NCI-H2081 treated with DMSO at 0.1 percent for 48 hours (cell line): ENCODE results near the gene TNNI2.
"Not testable (repeated sequence)": the region's sequence is repeated elsewhere in the genome, so short reads cannot be mapped to it uniquely, and the experiment has no call there.

Experiments used
- DNase-seq: peaks from one replicate; lab custom pipeline; 2025; lab: John Stamatoyannopoulos, UW

The TNNI2 gene

GRCh38 chr11:1875093-1875850, 36.5 kb downstream of the TNNI2 start:
- DNase-seq, result no peak

GRCh38 chr11:1875851-1876301, 37.1 kb downstream of the TNNI2 start:
- DNase-seq, result not testable (repeated sequence)

GRCh38 chr11:1876361-1877063, 37.7 kb downstream of the TNNI2 start:
- no peak for DNase-seq

GRCh38 chr11:1877211-1878136, 38.7 kb downstream of the TNNI2 start:
- DNase-seq, result no peak

GRCh38 chr11:1878137-1879031, 39.6 kb downstream of the TNNI2 start:
- DNase-seq, result no peak

GRCh38 chr11:1879342-1879940, 40.7 kb downstream of the TNNI2 start:
- DNase-seq, result no peak

GRCh38 chr11:1879941-1880720, 41.4 kb downstream of the TNNI2 start:
- no peak for DNase-seq

- DNase-seq, result no peak
These were observed 42.1 kb downstream of the TNNI2 start for GRCh38 chr11:1880746-1881441.

GRCh38 chr11:1881442-1882264, 42.9 kb downstream of the TNNI2 start:
- DNase-seq, result no peak

- no peak for DNase-seq
These were observed 43.8 kb downstream of the TNNI2 start for GRCh38 chr11:1882265-1883238.

GRCh38 chr11:1883346-1884302, 44.8 kb downstream of the TNNI2 start:
- no peak for DNase-seq

- DNase-seq, result no peak
These were observed 45.5 kb downstream of the TNNI2 start for GRCh38 chr11:1884303-1884700.

GRCh38 chr11:1886551-1886950, 47.8 kb downstream of the TNNI2 start:
- not testable (repeated sequence) for DNase-seq

GRCh38 chr11:1887451-1888346, 48.9 kb downstream of the TNNI2 start:
- DNase-seq, result no peak

GRCh38 chr11:1888347-1888753, 49.6 kb downstream of the TNNI2 start:
- DNase-seq, result no peak
